Tibial artery (tissue), 4 donors: Measurements from ENCODE around the gene TTC34.
A peak's percentile ranks its signal among the peaks of the same experiment; 100 is the strongest.

ENCODE experiments used
- DNase-seq, 2 donors: peaks; one replicate each; pipeline ENCODE4 v3.0.0-alpha.2; 2019
- H3K27ac ChIP-seq, 2 donors: fragments of 200-600 bp; sonication (generic) in 1 of 2; 1 replicate in 1 of 2; 2 replicates in 1 of 2; pipeline ENCODE4 v1.5.1; 2018 to 2019; ENCODE audit warnings: mild to moderate bottlenecking in 1 of 2
- H3K27me3 ChIP-seq, 2 donors: fragments of 200-600 bp; sonication (generic) in 1 of 2; one replicate each; pipeline versions ENCODE4 v1.5.1 to v1.6.0; 2016 to 2019
- H3K36me3 ChIP-seq, 3 donors: fragments of 200-600 bp; sonication (generic) in 2 of 3; one replicate each; pipeline ENCODE4 v1.5.1; 2016 to 2019; ENCODE audit warnings: mild to moderate bottlenecking in 2 of 3
- H3K4me1 ChIP-seq, 4 donors: fragments of 200-600 bp; sonication (generic) in 2 of 4; 1 replicate in 3 of 4; 2 replicates in 1 of 4; pipeline ENCODE4 v1.5.1; 2016 to 2019
- H3K4me3 ChIP-seq, 2 donors: fragments of 200-600 bp; sonication (generic) in 1 of 2; 1 replicate in 1 of 2; 2 replicates in 1 of 2; pipeline ENCODE4 v1.5.1; 2018 to 2019; ENCODE audit warnings: mild to moderate bottlenecking in 2 of 2
- H3K9me3 ChIP-seq, 3 donors: fragments of 200-600 bp; sonication (generic) in 1 of 3; one replicate each; pipeline ENCODE4 v1.5.1; 2016 to 2019
- CTCF ChIP-seq, 2 experiments: fragments of 200-600 bp in 1 of 2; fragments of 450-650 bp in 1 of 2; IDR thresholded peaks; one replicate each; pipeline ENCODE4 v1.5.1; 2017 to 2019; ENCODE audit warnings: antibody characterized with exemption in 2 of 2, mild to moderate bottlenecking in 1 of 2, moderate library complexity in 1 of 2
- intact Hi-C: fragments of 100-400 bp; cut with DNase I; formaldehyde crosslinking; loops from one replicate; pipeline ENCODE4 v1.15.0; 2023; ENCODE audit warnings: low total_unique reads

The TTC34 gene

DNA sequence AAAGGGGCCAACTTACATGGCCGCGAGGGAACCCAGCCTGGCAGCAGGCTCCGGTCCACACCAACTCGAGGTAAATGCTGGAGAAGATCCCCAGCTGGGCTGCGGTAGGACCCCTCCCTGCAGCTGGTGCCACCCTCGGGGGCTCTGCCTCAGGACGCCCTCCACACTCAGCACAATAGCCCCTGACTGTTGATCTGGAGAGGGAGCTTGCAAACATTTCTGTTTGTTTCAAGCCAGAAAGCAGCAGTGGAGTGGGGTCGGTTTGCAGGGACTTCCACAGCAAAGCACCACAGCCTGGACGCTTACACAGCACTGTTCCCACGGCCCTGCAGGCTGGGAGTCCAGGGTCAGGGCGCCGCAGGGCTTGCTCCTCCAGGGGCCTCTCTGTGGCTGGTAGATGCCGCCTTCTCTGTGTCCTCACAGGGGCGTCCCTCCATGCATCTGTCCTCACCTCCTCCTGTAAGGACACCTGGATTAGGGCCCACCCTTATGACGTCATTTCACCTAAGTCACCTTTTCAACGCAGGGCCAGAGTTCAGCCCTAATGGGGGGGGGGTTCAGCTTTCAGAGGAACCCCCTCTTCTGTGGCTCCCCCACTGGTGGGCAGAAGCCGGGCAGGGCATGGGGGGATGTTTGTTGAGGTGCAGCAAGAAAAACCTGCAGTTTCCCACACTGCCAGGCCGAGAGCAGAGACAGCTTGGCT, 24.1 kb upstream of the TTC34 start:
- peaks cover 0 to 14% (median 14%) of the 10 kb centered on the region in 3 donors for H3K9me3 ChIP-seq
- H3K4me3 ChIP-seq: no peak overlapping the region
- DNase-seq: no peak
- no peaks in the 10 kb centered on the region for H3K36me3 ChIP-seq
- H3K27ac ChIP-seq: no peak overlapping the region
- intact Hi-C loops: no loop called here
- no peak for TF ChIP-seq CTCF (IDR thresholded peaks at IDR 0.05)
- peaks cover 0 to 59% of the 10 kb centered on the region in 2 donors for H3K27me3 ChIP-seq
- peaks cover 0 to 6% (median 3%) of the 10 kb centered on the region in 4 donors for H3K4me1 ChIP-seq

- Histone ChIP-seq H3K4me1 (peaks cover 0 to 6% (median 3%) of the 10 kb centered on the region in 4 donors), H3K4me3 (no peak overlapping the region), H3K27me3 (peaks cover 0 to 60% of the 10 kb centered on the region in 2 donors), H3K9me3 (peaks cover 0 to 14% (median 14%) of the 10 kb centered on the region in 3 donors), H3K36me3 (no peaks in the 10 kb centered on the region), H3K27ac (no peak overlapping the region)
- TF ChIP-seq CTCF (IDR thresholded peaks at IDR 0.05): no peak
- DNase-seq: no peak
- intact Hi-C loops: no loop called here
Observed at GRCh38 chr1:2824999-2825398, 23.5 kb upstream of the TTC34 start.

DNA sequence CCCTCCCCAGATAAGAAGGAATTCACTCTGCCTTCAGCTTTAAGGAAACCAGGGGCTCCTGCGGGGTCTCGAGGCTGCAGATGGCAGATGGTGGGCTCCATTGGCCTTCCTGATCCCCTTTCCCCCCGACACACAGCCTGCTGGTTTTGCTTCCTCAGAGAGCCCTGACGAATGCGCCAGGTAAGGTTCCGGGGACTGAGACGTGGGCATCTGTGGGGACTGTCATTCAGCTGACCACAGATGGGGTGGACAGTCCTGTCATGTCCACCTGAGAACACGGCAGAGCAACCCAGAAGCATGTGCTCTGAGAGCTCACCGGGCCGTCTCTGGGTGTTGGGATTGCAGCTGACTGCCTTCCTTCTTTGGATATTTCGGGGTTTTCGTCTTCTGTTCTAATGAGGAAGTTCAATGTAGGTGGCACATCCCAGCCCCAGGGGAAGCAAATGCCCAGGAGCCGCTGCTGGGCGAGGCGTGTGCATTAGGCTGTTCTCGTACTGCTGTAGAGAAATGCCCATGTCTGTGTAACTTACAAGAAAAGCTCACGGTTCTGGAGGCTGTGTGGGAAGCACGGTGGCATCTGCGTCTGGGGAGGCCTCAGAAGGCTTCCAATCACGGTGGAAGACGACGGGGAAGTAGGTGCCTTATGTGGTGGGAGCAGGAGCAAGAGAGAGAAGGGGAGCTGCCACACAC, 22.6 kb upstream of the TTC34 start:
- no peak overlapping the region for H3K27ac ChIP-seq
- H3K4me1 ChIP-seq: peaks cover 0 to 6% (median 3%) of the 10 kb centered on the region in 4 donors
- no peak for TF ChIP-seq CTCF (IDR thresholded peaks at IDR 0.05)
- H3K9me3 ChIP-seq: peaks cover 0 to 14% (median 14%) of the 10 kb centered on the region in 3 donors
- no peak overlapping the region for H3K4me3 ChIP-seq
- intact Hi-C loops: no loop called here
- no peaks in the 10 kb centered on the region for H3K36me3 ChIP-seq
- peaks cover 0 to 61% of the 10 kb centered on the region in 2 donors for H3K27me3 ChIP-seq
- no peak for DNase-seq

- no peak for DNase-seq
- Histone ChIP-seq H3K27ac (no peak overlapping the region), H3K36me3 (no peaks in the 10 kb centered on the region), H3K27me3 (peaks cover 0 to 70% of the 10 kb centered on the region in 2 donors), H3K4me3 (no peak overlapping the region), H3K9me3 (peaks cover 0 to 8% (median 3%) of the 10 kb centered on the region in 3 donors), H3K4me1 (peaks cover 0 to 6% (median 3%) of the 10 kb centered on the region in 4 donors)
- intact Hi-C loops: no loop called here
- no peak for TF ChIP-seq CTCF (IDR thresholded peaks at IDR 0.05)
Observed at GRCh38 chr1:2822621-2823145, 21.2 kb upstream of the TTC34 start.

DNA sequence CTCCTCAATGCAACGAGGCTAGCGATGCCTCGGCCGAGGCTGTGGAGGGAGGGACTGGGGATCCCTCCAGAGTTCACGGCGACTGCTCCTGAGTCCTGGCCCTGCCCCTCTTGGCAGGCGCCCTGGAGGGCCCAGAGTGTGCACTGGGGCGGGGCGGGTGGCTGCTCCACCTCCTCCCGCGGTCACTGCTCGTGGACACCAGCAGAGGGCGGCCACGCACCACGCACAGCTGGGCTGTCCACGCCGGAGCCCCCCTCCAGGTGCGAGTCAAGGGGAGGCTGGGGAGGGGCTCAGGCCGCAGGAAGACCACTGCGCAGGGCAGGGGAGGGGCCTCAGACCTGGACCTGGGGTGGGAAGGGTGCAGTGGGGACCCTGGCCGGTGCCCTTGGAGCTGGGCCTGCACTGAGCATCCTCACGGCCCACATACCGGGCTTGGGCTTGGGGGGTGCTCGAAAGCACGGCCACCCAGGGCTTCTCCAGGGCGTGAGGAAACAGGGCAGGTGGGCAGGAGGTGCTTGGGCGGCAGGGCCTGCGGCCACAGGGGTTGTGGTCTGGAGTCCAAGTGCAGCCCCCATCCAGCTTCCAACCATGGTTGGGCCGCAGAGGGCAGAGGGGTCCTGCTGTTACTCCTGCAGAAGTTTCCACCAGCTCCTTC, 20.6 kb upstream of the TTC34 start:
- TF ChIP-seq CTCF (IDR thresholded peaks at IDR 0.05): peak; percentile 60 to 61
- peaks cover 0 to 4% (median 0%) of the 10 kb centered on the region in 3 donors for H3K9me3 ChIP-seq
- peaks cover 0 to 6% (median 3%) of the 10 kb centered on the region in 4 donors for H3K4me1 ChIP-seq
- H3K36me3 ChIP-seq: no peaks in the 10 kb centered on the region
- no peak overlapping the region for H3K27ac ChIP-seq
- H3K27me3 ChIP-seq: peaks cover 0 to 70% of the 10 kb centered on the region in 2 donors
- H3K4me3 ChIP-seq: no peak overlapping the region
- intact Hi-C loops: no loop called here
- peak in 1 of 2 donors; percentile 73 for DNase-seq
